SK-N-SH treated with all-trans-retinoic acid at 6 μM for 48 hours (cell line): ENCODE data around the gene ALG1L2.
"Not testable (repeated sequence)": the region's sequence is repeated elsewhere in the genome, so short reads cannot be mapped to it uniquely, and the experiment has no call there.

ENCODE experiments used
- ARNTL ChIP-seq: fragments of 450-650 bp; formaldehyde crosslinking; IDR thresholded peaks from 2 replicates; pipeline ENCODE4 v1.5.0; 2020; ENCODE audit warnings: low read depth, mild to moderate bottlenecking, moderate library complexity, borderline replicate concordance
- BACH2 ChIP-seq: fragments of 250-450 bp; sonication (Bioruptor Pico); IDR thresholded peaks from 2 replicates; pipeline ENCODE4 v1.9.0; 2021; ENCODE audit warnings: mild to moderate bottlenecking, borderline replicate concordance
- CSDC2 ChIP-seq: fragments of 250-450 bp; sonication (Bioruptor Pico); IDR thresholded peaks from 2 replicates; pipeline ENCODE4 v1.5.0; 2020; ENCODE audit warnings: mild to moderate bottlenecking, moderate library complexity
- OSR1 ChIP-seq: fragments of 250-450 bp; sonication (Bioruptor Pico); IDR thresholded peaks from 2 replicates; pipeline ENCODE4 v1.8.0; 2022; ENCODE audit warnings: moderate library complexity, mild to moderate bottlenecking, inconsistent platforms
- PPARA ChIP-seq: fragments of 250-450 bp; sonication (Bioruptor Pico); IDR thresholded peaks from 2 replicates; pipeline ENCODE4 v1.5.0; 2020; ENCODE audit warnings: mild to moderate bottlenecking, borderline replicate concordance
- RARB ChIP-seq: fragments of 250-450 bp; sonication (Bioruptor Pico); IDR thresholded peaks from 2 replicates; pipeline ENCODE4 v1.8.0; 2021; ENCODE audit warnings: mild to moderate bottlenecking, moderate library complexity
- TCF4 ChIP-seq: fragments of 250-450 bp; sonication (Bioruptor Pico); IDR thresholded peaks from 2 replicates; pipeline ENCODE4 v1.8.0; 2021; ENCODE audit warnings: mild to moderate bottlenecking, moderate library complexity, borderline replicate concordance
- ZFP30 ChIP-seq: fragments of 450-650 bp; formaldehyde crosslinking; IDR thresholded peaks from 2 replicates; pipeline ENCODE4 v1.5.0; 2022; ENCODE audit warnings: mild to moderate bottlenecking, moderate library complexity
- ZNF70 ChIP-seq: fragments of 450-650 bp; formaldehyde crosslinking; IDR thresholded peaks from 2 replicates; pipeline ENCODE4 v1.5.0; 2020; ENCODE audit warnings: mild to moderate bottlenecking, moderate library complexity
- TF ChIP-seq, protein P1 (sequence below): fragments of 250-450 bp; sonication (Bioruptor Pico); IDR thresholded peaks from 2 replicates; pipeline ENCODE4 v1.8.0; 2020; ENCODE audit warnings: mild to moderate bottlenecking, moderate library complexity, borderline replicate concordance
- TF ChIP-seq, protein P2 (sequence below): fragments of 250-450 bp; sonication (Bioruptor Pico); IDR thresholded peaks from 2 replicates; pipeline ENCODE4 v1.5.1; 2020; ENCODE audit warnings: low read depth, mild to moderate bottlenecking, moderate library complexity
- TF ChIP-seq, protein P3 (sequence below): fragments of 250-450 bp; sonication (Bioruptor Pico); IDR thresholded peaks from 2 replicates; pipeline ENCODE4 v1.8.0; 2021; ENCODE audit warnings: low read depth, mild to moderate bottlenecking, moderate library complexity, borderline replicate concordance
- TF ChIP-seq, protein P4 (sequence below): fragments of 250-450 bp; sonication (Bioruptor Pico); IDR thresholded peaks from 2 replicates; pipeline ENCODE4 v1.5.1; 2021; ENCODE audit warnings: mild to moderate bottlenecking, moderate library complexity

DNA sequence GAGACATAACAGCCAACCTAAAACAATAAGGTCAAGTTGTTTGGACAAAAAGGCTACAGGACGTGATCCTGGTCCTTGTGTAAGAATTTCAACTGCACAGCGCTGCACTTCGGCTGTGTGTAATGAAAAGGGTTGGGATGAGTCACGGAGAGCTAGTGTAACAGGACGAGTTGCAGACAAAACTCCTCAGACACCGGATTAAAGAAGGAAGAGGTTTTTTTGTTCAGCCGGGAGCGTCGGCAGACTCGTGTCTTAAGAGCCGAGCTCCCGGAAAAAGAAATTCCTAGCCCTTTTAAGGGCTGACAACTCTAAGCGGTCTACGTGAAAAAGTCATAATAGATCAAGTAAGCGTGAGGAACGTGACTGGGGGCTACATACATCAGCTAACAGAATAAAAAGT, 59.1 kb downstream of the ALG1L2 start:
- TF ChIP-seq ZFP30 (CRISPR knock-in tag); PPARA (CRISPR knock-in tag); RARB (CRISPR knock-in tag); OSR1 (CRISPR knock-in tag); TCF4 (CRISPR knock-in tag); ARNTL (CRISPR knock-in tag); CSDC2 (CRISPR knock-in tag); ZNF70; BACH2 (CRISPR knock-in tag): not testable (repeated sequence)
- TF ChIP-seq, protein P1, sequence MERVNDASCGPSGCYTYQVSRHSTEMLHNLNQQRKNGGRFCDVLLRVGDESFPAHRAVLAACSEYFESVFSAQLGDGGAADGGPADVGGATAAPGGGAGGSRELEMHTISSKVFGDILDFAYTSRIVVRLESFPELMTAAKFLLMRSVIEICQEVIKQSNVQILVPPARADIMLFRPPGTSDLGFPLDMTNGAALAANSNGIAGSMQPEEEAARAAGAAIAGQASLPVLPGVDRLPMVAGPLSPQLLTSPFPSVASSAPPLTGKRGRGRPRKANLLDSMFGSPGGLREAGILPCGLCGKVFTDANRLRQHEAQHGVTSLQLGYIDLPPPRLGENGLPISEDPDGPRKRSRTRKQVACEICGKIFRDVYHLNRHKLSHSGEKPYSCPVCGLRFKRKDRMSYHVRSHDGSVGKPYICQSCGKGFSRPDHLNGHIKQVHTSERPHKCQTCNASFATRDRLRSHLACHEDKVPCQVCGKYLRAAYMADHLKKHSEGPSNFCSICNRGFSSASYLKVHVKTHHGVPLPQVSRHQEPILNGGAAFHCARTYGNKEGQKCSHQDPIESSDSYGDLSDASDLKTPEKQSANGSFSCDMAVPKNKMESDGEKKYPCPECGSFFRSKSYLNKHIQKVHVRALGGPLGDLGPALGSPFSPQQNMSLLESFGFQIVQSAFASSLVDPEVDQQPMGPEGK = not testable (repeated sequence)
- TF ChIP-seq, protein P2, sequence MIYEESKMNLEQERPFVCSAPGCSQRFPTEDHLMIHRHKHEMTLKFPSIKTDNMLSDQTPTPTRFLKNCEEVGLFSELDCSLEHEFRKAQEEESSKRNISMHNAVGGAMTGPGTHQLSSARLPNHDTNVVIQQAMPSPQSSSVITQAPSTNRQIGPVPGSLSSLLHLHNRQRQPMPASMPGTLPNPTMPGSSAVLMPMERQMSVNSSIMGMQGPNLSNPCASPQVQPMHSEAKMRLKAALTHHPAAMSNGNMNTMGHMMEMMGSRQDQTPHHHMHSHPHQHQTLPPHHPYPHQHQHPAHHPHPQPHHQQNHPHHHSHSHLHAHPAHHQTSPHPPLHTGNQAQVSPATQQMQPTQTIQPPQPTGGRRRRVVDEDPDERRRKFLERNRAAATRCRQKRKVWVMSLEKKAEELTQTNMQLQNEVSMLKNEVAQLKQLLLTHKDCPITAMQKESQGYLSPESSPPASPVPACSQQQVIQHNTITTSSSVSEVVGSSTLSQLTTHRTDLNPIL = not testable (repeated sequence)
- TF ChIP-seq, protein P3, sequence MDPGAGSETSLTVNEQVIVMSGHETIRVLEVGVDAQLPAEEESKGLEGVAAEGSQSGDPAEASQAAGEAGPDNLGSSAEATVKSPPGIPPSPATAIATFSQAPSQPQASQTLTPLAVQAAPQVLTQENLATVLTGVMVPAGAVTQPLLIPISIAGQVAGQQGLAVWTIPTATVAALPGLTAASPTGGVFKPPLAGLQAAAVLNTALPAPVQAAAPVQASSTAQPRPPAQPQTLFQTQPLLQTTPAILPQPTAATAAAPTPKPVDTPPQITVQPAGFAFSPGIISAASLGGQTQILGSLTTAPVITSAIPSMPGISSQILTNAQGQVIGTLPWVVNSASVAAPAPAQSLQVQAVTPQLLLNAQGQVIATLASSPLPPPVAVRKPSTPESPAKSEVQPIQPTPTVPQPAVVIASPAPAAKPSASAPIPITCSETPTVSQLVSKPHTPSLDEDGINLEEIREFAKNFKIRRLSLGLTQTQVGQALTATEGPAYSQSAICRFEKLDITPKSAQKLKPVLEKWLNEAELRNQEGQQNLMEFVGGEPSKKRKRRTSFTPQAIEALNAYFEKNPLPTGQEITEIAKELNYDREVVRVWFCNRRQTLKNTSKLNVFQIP (CRISPR knock-in tag) = not testable (repeated sequence)
- TF ChIP-seq, protein P4, sequence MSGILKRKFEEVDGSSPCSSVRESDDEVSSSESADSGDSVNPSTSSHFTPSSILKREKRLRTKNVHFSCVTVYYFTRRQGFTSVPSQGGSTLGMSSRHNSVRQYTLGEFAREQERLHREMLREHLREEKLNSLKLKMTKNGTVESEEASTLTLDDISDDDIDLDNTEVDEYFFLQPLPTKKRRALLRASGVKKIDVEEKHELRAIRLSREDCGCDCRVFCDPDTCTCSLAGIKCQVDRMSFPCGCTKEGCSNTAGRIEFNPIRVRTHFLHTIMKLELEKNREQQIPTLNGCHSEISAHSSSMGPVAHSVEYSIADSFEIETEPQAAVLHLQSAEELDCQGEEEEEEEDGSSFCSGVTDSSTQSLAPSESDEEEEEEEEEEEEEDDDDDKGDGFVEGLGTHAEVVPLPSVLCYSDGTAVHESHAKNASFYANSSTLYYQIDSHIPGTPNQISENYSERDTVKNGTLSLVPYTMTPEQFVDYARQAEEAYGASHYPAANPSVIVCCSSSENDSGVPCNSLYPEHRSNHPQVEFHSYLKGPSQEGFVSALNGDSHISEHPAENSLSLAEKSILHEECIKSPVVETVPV (CRISPR knock-in tag) = not testable (repeated sequence)
